Nephron progenitor cell (in vitro differentiated cells): ENCODE results near the gene TRPM1.

Experiments used
- DNase-seq: peaks from one replicate; pipeline ENCODE4 v3.0.0; 2021
- H3K27ac Mint-ChIP-seq: 2 replicates; pipeline ENCODE4 v1.8.0; 2021; ENCODE audit warnings: mild to moderate bottlenecking, moderate library complexity, mixed read lengths
- H3K27me3 Mint-ChIP-seq: 2 replicates; pipeline ENCODE4 v1.8.0; 2021; ENCODE audit warnings: mild to moderate bottlenecking, low read depth, mixed read lengths; ENCODE audit not compliant: poor library complexity
- H3K36me3 Mint-ChIP-seq: 2 replicates; pipeline ENCODE4 v1.8.0; 2021; ENCODE audit warnings: low read depth, mixed read lengths
- H3K4me1 Mint-ChIP-seq: 2 replicates; pipeline ENCODE4 v1.8.0; 2021; ENCODE audit warnings: mixed read lengths
- H3K4me3 Mint-ChIP-seq: 2 replicates; pipeline ENCODE4 v1.8.0; 2021; ENCODE audit warnings: mild to moderate bottlenecking, moderate library complexity, mixed read lengths
- H3K9me3 Mint-ChIP-seq: 2 replicates; pipeline ENCODE4 v1.8.0; 2021; ENCODE audit warnings: mild to moderate bottlenecking, moderate library complexity, mixed read lengths
- TF ChIP-seq, protein P1 (sequence below): fragments of 200-600 bp; sonication (generic); IDR thresholded peaks from 2 replicates; pipeline ENCODE4 v1.5.0; 2021; ENCODE audit warnings: antibody characterized with exemption

The TRPM1 gene

DNA sequence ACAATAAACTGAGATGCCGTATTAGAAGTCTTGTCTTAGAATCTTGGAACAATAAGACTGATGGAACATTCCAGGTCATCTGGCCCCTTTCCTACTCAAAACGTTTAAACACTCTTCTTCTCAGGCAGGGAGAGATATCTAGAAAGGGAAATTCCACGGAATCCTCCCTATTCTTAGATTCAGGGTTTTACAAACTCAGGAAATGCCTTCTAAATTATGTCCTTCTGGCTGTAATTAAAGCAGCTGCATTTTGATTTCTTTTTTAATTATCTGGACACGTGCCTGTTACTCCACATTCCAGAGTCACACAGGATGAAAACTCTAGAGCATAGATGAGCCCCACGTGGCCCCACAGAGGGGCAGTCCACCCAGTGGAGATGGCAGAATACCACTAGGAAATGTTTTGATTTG lies 68.6 kb downstream of the TRPM1 start:
- no peaks in the 10 kb centered on the region for H3K36me3 Mint-ChIP-seq
- peaks cover 19% of the 10 kb centered on the region for H3K27me3 Mint-ChIP-seq
- TF ChIP-seq, protein P1, sequence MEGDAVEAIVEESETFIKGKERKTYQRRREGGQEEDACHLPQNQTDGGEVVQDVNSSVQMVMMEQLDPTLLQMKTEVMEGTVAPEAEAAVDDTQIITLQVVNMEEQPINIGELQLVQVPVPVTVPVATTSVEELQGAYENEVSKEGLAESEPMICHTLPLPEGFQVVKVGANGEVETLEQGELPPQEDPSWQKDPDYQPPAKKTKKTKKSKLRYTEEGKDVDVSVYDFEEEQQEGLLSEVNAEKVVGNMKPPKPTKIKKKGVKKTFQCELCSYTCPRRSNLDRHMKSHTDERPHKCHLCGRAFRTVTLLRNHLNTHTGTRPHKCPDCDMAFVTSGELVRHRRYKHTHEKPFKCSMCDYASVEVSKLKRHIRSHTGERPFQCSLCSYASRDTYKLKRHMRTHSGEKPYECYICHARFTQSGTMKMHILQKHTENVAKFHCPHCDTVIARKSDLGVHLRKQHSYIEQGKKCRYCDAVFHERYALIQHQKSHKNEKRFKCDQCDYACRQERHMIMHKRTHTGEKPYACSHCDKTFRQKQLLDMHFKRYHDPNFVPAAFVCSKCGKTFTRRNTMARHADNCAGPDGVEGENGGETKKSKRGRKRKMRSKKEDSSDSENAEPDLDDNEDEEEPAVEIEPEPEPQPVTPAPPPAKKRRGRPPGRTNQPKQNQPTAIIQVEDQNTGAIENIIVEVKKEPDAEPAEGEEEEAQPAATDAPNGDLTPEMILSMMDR: no peak
- no peak overlapping the region for H3K4me3 Mint-ChIP-seq
- no peaks in the 10 kb centered on the region for H3K4me1 Mint-ChIP-seq
- DNase-seq: no peak
- H3K27ac Mint-ChIP-seq: no peak overlapping the region
- H3K9me3 Mint-ChIP-seq: no peaks in the 10 kb centered on the region

DNA sequence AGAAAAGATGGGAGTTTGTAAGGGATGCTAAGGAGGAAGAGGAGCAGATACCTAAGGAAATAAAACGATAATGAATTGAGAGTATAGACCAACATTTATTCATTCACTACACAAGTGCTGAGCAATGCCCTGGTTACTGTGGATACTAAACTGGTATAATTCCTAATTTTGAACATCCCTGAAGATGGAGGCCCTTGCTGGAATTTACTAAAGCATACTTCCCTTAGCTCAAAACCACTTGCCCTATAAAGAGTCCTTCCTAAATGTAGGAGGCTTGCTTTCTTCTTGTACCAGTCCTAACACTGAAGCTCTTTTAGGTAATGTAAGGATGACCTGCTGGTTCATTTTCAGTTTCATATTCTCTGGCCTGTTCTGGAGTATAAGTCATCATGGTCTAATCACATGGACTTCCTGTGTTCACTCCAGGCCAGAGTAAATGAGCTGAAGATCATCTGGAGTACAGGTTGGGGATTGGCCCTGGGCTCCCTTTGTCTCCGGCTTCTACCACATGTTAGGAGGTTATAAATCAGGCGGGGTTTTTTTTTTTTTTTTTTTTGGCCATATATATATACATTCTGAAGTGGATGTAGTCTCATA lies 70.0 kb downstream of the TRPM1 start:
- H3K27ac Mint-ChIP-seq: no peak overlapping the region
- H3K9me3 Mint-ChIP-seq: no peaks in the 10 kb centered on the region
- no peak for DNase-seq
- H3K4me1 Mint-ChIP-seq: no peaks in the 10 kb centered on the region
- TF ChIP-seq, protein P1: no peak
- H3K27me3 Mint-ChIP-seq: peaks cover 14% of the 10 kb centered on the region
- H3K36me3 Mint-ChIP-seq: no peaks in the 10 kb centered on the region
- H3K4me3 Mint-ChIP-seq: no peak overlapping the region

DNA sequence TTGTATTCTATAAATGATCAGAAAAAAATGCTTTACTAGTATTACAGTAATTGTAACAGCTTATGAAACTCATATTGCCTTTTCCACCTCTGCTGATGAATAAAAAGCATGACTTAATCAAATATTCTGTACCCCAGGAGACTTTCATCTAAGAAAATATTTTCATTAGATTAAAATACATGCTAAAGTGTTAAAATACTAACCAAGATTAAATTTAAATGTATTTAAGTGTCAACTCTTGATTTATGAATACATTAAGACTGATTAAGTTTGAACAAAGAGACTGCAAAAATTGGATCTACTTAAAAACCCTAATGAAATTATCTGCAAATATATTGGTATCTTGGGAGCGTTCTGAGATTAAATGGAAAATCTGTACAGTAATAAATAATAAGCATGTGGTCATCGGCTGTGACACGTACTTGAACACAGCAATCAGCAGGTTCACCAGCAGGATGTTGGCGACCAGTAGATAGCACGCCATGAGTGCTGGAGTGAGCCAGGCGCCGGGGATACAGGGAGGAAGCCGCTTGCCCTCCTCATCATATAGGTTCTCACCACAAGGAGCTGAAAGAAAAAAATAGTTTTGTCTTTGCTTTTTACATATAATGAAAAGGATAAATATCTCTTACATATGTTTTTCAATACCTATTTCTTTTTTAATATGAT lies 73.5 kb downstream of the TRPM1 start:
- no peak for DNase-seq
- H3K27me3 Mint-ChIP-seq: peaks cover 6% of the 10 kb centered on the region
- H3K36me3 Mint-ChIP-seq: no peaks in the 10 kb centered on the region
- no peak overlapping the region for H3K27ac Mint-ChIP-seq
- H3K4me1 Mint-ChIP-seq: peaks cover 23% of the 10 kb centered on the region
- H3K9me3 Mint-ChIP-seq: no peaks in the 10 kb centered on the region
- TF ChIP-seq, protein P1: no peak
- no peak overlapping the region for H3K4me3 Mint-ChIP-seq

DNA sequence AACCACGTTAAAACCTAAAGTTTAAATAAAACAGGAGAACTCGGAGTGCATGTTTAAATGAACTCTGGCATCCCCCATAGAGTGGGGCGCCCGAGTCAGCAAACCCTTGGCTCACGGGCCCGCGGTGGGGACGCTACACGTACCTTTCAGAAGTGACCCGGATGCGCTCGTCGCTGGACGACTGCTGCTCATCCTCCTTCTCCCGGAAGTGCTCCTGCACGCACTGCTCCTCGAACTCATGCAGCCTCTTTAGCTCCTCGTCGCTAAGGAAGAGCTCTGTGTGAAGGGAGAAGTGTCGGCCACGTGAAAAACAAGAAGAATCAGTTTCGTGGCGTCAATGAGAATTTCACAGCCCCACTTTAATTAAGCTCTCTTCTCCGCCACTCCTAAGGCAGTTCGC lies 75.5 kb downstream of the TRPM1 start:
- H3K4me1 Mint-ChIP-seq: peaks cover 26% of the 10 kb centered on the region
- H3K36me3 Mint-ChIP-seq: no peaks in the 10 kb centered on the region
- H3K9me3 Mint-ChIP-seq: no peaks in the 10 kb centered on the region
- H3K27ac Mint-ChIP-seq: no peak overlapping the region
- TF ChIP-seq, protein P1: no peak
- peaks cover 6% of the 10 kb centered on the region for H3K27me3 Mint-ChIP-seq
- DNase-seq: no peak
- H3K4me3 Mint-ChIP-seq: no peak overlapping the region

DNA sequence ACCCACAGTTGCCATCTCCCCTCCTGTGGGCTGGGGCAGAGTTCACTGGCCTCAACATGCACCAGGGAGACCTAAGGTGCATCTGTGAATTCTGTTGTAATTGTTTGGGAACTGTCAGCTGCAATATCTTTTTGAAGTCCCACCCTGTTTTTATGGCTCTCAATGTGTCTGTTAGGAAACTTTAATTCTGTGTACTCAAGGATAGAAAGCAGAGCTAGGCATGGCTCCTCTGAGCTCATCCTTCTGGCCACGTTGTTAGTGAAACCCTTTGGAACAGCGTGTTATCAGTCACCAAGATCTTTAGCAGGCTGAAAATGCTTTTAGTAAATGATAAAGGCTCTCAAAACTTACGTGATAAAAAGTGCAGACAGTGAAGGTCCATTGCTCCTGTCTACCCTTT lies 76.5 kb downstream of the TRPM1 start:
- peak overlapping the region; percentile 21 for H3K27ac Mint-ChIP-seq
- H3K9me3 Mint-ChIP-seq: no peaks in the 10 kb centered on the region
- no peak for DNase-seq
- peaks cover 26% of the 10 kb centered on the region for H3K4me1 Mint-ChIP-seq
- H3K27me3 Mint-ChIP-seq: peaks cover 3% of the 10 kb centered on the region
- no peak overlapping the region for H3K4me3 Mint-ChIP-seq
- no peaks in the 10 kb centered on the region for H3K36me3 Mint-ChIP-seq
- TF ChIP-seq, protein P1: no peak

DNA sequence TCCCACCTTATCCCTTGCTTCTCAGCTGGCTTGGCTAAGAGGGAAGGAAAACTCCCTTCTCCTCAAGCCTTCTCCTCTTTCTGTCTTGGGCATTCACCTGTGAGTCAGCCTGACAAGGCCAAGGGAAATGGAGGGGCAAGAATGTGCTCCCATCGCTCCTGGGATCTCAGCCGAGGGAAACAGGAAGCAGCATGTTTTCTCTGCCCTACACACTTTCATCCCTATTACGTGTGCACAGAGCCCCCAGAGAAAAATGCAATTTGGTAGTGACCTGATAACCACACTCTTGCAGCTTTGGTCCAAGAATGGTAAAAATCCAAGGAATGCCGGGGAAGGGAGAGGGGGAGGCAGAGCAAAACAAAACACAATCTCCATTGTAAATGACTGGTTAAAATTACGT lies 77.2 kb downstream of the TRPM1 start:
- Mint-ChIP-seq H3K27me3 (peaks cover 3% of the 10 kb centered on the region), H3K4me3 (peak overlapping the region; percentile 43), H3K27ac (peak overlapping the region; percentile 21), H3K9me3 (no peaks in the 10 kb centered on the region), H3K36me3 (no peaks in the 10 kb centered on the region), H3K4me1 (peaks cover 26% of the 10 kb centered on the region)
- peak; percentile 19 for DNase-seq
- TF ChIP-seq, protein P1: no peak
